Measurements from ENCODE around the gene FIGNL2. TPM values are rescaled to one million over a fixed set of nuclear protein-coding genes. Genes with fewer than 3 reads are reported as not detected.
"Not testable (repeated sequence)": the region's sequence is repeated elsewhere in the genome, so short reads cannot be mapped to it uniquely, and the experiment has no call there.

FIGNL2 gene
- total RNA-seq, 1 donor from 2014 or later = 1.2 TPM

GRCh38 chr12:51834411-51834810 lies 14.1 kb downstream of the FIGNL2 start:
- DNase-seq = no peak

- no peak for DNase-seq
Observed at GRCh38 chr12:51833448-51834227, 14.9 kb downstream of the FIGNL2 start.

GRCh38 chr12:51832354-51833107 lies 16.0 kb downstream of the FIGNL2 start:
- DNase-seq = peak; percentile 49

GRCh38 chr12:51831817-51832216 lies 16.7 kb downstream of the FIGNL2 start:
- DNase-seq = not testable (repeated sequence)

GRCh38 chr12:51829641-51830040 lies 18.9 kb downstream of the FIGNL2 start:
- no peak for DNase-seq

GRCh38 chr12:51829011-51829481 lies 19.5 kb downstream of the FIGNL2 start:
- no peak for DNase-seq

GRCh38 chr12:51827925-51828818 lies 20.3 kb downstream of the FIGNL2 start:
- DNase-seq = peak; percentile 59

- DNase-seq = no peak
Observed at GRCh38 chr12:51826881-51827280, 21.6 kb downstream of the FIGNL2 start.

- no peak for DNase-seq
Observed at GRCh38 chr12:51825216-51825615, 23.3 kb downstream of the FIGNL2 start.

- peak; percentile 81 for DNase-seq
Observed at GRCh38 chr12:51823875-51824565, 24.5 kb downstream of the FIGNL2 start.

- DNase-seq = no peak
Observed at GRCh38 chr12:51822956-51823355, 25.6 kb downstream of the FIGNL2 start.

GRCh38 chr12:51822261-51822616 lies 26.3 kb downstream of the FIGNL2 start:
- DNase-seq = no peak

- DNase-seq = no peak
Observed at GRCh38 chr12:51821440-51822260, 26.9 kb downstream of the FIGNL2 start.

- no peak for DNase-seq
Observed at GRCh38 chr12:51820526-51821439, 27.7 kb downstream of the FIGNL2 start.

- no peak for DNase-seq
Observed at GRCh38 chr12:51819736-51820525, 28.6 kb downstream of the FIGNL2 start.

- DNase-seq = no peak
Observed at GRCh38 chr12:51818566-51819300, 29.8 kb downstream of the FIGNL2 start.

GRCh38 chr12:51818086-51818485 lies 30.4 kb downstream of the FIGNL2 start:
- no peak for DNase-seq

Measured in dermis blood vessel endothelial cell (primary cell).